Glutamatergic neuron (in vitro differentiated cells): Measurements from ENCODE around the gene KIRREL3. TPM values are rescaled to one million over a fixed set of nuclear protein-coding genes. Genes with fewer than 3 reads are reported as not detected.

Source experiments
- DNase-seq: peaks from one replicate; pipeline ENCODE4 v3.0.0; 2022
- H3K27ac Mint-ChIP-seq: one replicate; pipeline ENCODE4 v1.8.0; 2020; ENCODE audit warnings: mild to moderate bottlenecking, mixed read lengths, inconsistent platforms; ENCODE audit not compliant: unreplicated experiment
- H3K27me3 Mint-ChIP-seq: one replicate; pipeline ENCODE4 v1.8.0; 2020; ENCODE audit warnings: mild to moderate bottlenecking, moderate library complexity, mixed read lengths, inconsistent platforms; ENCODE audit not compliant: unreplicated experiment
- H3K36me3 Mint-ChIP-seq: one replicate; pipeline ENCODE4 v1.8.0; 2020; ENCODE audit warnings: mild to moderate bottlenecking, mixed read lengths, inconsistent platforms; ENCODE audit not compliant: unreplicated experiment
- H3K4me1 Mint-ChIP-seq: one replicate; pipeline ENCODE4 v1.8.0; 2020; ENCODE audit warnings: mild to moderate bottlenecking, low read depth, mixed read lengths, inconsistent platforms; ENCODE audit not compliant: unreplicated experiment
- H3K4me3 Mint-ChIP-seq: one replicate; pipeline ENCODE4 v1.8.0; 2020; ENCODE audit warnings: mild to moderate bottlenecking, mixed read lengths, inconsistent platforms; ENCODE audit not compliant: unreplicated experiment
- H3K9me3 Mint-ChIP-seq: one replicate; pipeline ENCODE4 v1.8.0; 2020; ENCODE audit warnings: mild to moderate bottlenecking, moderate library complexity, mixed read lengths, inconsistent platforms; ENCODE audit not compliant: unreplicated experiment
- CTCF ChIP-seq: fragments of 200-600 bp; sonication (generic); IDR thresholded peaks from one replicate; pipeline ENCODE4 v1.5.0; 2021; ENCODE audit not compliant: partially characterized antibody, unreplicated experiment
- total RNA-seq: library from RNA; stranded (reverse); fragmentation: NEBNext Ultra II Directional; extraction: Animal tissue kit (Norgen Biotek cat#: 25700); gene quantifications from one replicate; pipeline ENCODE4 v1.2.1, GENCODE V29; 2021; ENCODE audit not compliant: unreplicated experiment

The KIRREL3 gene
- total RNA-seq, 1 donor from 2014 or later: 25.3 TPM

DNA sequence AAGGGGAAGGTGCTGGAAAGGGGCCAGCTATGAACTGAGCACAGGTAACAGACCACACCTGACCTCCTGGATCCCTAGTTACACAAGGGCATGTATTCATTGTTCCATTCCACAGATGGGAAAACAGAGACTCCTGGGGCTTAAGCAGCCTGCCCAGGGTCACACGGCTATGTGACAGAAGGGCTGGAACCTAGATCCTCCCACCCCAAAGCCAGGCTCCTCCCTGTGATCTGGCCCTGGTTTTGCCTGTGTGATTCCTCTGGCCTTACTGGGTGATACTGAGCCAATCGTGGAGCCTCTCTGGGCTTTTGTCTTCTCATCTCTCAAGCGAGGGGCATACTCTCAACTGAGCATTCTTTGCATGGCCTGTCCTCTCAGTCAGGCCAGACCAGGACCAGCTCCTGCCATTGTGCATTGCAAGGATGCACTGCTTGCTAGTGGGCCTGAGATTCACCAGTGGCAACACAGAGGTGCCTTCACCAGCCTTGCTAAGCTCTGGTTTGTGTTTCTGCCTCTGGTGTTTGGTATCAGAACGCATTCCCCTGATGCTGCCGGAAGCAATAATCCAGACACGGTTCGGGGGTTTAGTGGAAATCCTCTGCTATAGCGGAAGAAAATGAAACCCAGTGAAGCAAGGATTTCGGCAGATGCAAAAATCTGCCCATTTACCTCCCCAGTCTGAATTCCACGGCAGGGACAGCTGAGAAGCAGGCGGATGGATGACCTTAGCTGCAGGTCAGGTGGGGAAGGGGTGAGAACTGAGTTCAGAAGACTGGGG, 418.5 kb downstream of the KIRREL3 start:
- peak overlapping the region; percentile 60 for H3K27ac Mint-ChIP-seq

DNA sequence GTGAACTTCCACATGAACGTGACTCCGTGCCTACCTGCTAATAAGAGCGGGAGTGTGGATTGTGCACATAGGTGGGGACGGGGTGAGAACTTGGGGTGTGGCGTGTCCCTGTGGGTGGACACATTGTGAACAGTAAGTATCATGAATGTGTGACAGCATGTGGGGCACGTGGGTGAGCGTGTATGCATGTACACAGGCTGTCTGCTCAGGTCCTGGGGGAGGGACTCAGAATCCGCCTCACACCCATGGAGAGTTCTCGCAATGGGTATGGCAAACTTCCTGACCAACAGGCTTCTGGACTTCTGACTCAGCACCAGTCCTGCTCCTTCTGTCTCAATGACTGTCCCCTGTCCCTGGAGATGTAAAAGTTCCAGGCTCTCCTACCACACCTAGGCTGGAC, 422.1 kb downstream of the KIRREL3 start:
- no peak for DNase-seq
- no peak for TF ChIP-seq CTCF
- Mint-ChIP-seq H3K9me3 (peaks cover 5% of the 10 kb centered on the region), H3K36me3 (no peaks in the 10 kb centered on the region), H3K27me3 (peaks cover 14% of the 10 kb centered on the region), H3K4me3 (no peak overlapping the region), H3K4me1 (peaks cover 21% of the 10 kb centered on the region), H3K27ac (no peak overlapping the region)

More for the DNA sequence above, 418.5 kb downstream of the KIRREL3 start:
- Mint-ChIP-seq H3K36me3 (no peaks in the 10 kb centered on the region), H3K4me1 (peaks cover 32% of the 10 kb centered on the region), H3K4me3 (no peak overlapping the region), H3K27me3 (peaks cover 16% of the 10 kb centered on the region), H3K9me3 (peaks cover 7% of the 10 kb centered on the region)
- DNase-seq: no peak
- TF ChIP-seq CTCF: no peak

GRCh38 chr11:126578021-126578420, 422.5 kb downstream of the KIRREL3 start:
- H3K36me3 Mint-ChIP-seq: no peaks in the 10 kb centered on the region

GRCh38 chr11:126575849-126576248, 424.7 kb downstream of the KIRREL3 start:
- H3K27me3 Mint-ChIP-seq: peaks cover 6% of the 10 kb centered on the region
- no peak for DNase-seq
- TF ChIP-seq CTCF: no peak
- H3K27ac Mint-ChIP-seq: no peak overlapping the region
- peaks cover 13% of the 10 kb centered on the region for H3K4me1 Mint-ChIP-seq
- H3K9me3 Mint-ChIP-seq: no peaks in the 10 kb centered on the region
- H3K36me3 Mint-ChIP-seq: no peaks in the 10 kb centered on the region
- no peak overlapping the region for H3K4me3 Mint-ChIP-seq

More at GRCh38 chr11:126578021-126578420, 422.5 kb downstream of the KIRREL3 start:
- no peak for TF ChIP-seq CTCF
- Mint-ChIP-seq H3K4me3 (no peak overlapping the region), H3K27me3 (peaks cover 10% of the 10 kb centered on the region), H3K27ac (no peak overlapping the region), H3K4me1 (peaks cover 17% of the 10 kb centered on the region), H3K9me3 (peaks cover 5% of the 10 kb centered on the region)
- no peak for DNase-seq

DNA sequence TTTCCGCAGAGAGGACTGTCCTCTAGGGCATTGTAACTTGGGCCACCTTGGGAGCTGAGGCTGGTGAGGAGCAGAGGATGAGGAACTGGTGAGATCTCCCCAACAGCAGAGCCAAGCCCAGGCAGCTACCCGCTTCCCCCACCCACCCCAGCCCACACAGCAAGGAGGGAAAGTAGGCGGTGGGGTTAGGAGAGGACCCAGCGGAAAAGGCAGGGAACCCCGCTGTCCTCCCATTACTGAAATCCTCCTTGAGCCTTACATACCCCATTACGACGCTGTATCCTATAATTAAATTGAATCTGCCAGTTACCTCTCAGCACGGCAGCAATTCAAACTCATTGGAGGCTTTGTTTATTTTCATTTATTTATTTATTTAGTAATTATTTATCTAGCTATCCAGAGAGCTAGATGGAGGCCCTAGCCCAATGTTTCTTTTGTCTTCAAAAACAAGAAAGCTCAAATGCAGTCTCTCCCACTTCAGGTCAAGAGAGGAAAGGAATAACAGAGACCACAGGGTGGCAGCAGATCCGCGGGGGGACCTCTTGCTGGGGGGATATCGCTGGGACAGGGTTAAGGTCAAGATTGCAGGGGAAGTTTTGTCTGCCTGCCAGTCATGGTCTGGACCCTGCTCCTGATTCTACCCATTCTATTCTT, 427.1 kb downstream of the KIRREL3 start:
- no peak for DNase-seq
- peaks cover 11% of the 10 kb centered on the region for H3K4me1 Mint-ChIP-seq
- peaks cover 4% of the 10 kb centered on the region for H3K27me3 Mint-ChIP-seq
- no peak overlapping the region for H3K4me3 Mint-ChIP-seq
- H3K27ac Mint-ChIP-seq: no peak overlapping the region
- H3K36me3 Mint-ChIP-seq: no peaks in the 10 kb centered on the region
- TF ChIP-seq CTCF: no peak
- peaks cover 3% of the 10 kb centered on the region for H3K9me3 Mint-ChIP-seq
